Lung (tissue), 12 donors: Measurements from ENCODE around the gene MST1. TPM values are rescaled to one million over a fixed set of nuclear protein-coding genes. Genes with fewer than 3 reads are reported as not detected.

Experiments
- ATAC-seq: fragments of 200-7000 bp; cut with Tn5 transposase; one replicate; pipeline ENCODE4 v1.9.1; 2020; ENCODE audit warnings: moderate number of reproducible peaks; ENCODE audit not compliant: insufficient read depth, low FRiP score
- DNase-seq, 3 donors: peaks; one replicate each; pipeline ENCODE4 v3.0.0-alpha.2; 2013 to 2017
- H3K27ac ChIP-seq, 2 donors: one replicate each; pipeline ENCODE4 v1.5.1; 2013; ENCODE audit warnings: mild to moderate bottlenecking in 2 of 2, moderate library complexity in 2 of 2, control low read depth in 1 of 2, inconsistent platforms in 1 of 2, low read depth in 1 of 2, low read length in 1 of 2
- H3K27me3 ChIP-seq, 3 donors: one replicate each; pipeline ENCODE4 v1.5.1; 2013; ENCODE audit warnings: low read length in 2 of 3; ENCODE audit not compliant: control insufficient read depth in 3 of 3, insufficient read depth in 3 of 3
- H3K36me3 ChIP-seq, 4 donors: one replicate each; pipeline ENCODE4 v1.5.1; 2013; ENCODE audit warnings: low read length in 4 of 4, mild to moderate bottlenecking in 1 of 4, moderate library complexity in 1 of 4; ENCODE audit not compliant: control insufficient read depth in 4 of 4, insufficient read depth in 4 of 4
- H3K4me1 ChIP-seq, 5 donors: one replicate each; pipeline ENCODE4 v1.5.1; 2013; ENCODE audit warnings: low read length in 5 of 5, mild to moderate bottlenecking in 2 of 5, moderate library complexity in 1 of 5; ENCODE audit not compliant: control insufficient read depth in 5 of 5, insufficient read depth in 5 of 5
- H3K4me3 ChIP-seq: one replicate; pipeline ENCODE4 v1.5.1; 2013; ENCODE audit warnings: mild to moderate bottlenecking, control low read depth, moderate library complexity
- H3K9ac ChIP-seq, 2 donors: one replicate each; pipeline ENCODE4 v1.5.1; 2013; ENCODE audit warnings: low read length in 2 of 2, control low read depth in 1 of 2; ENCODE audit not compliant: insufficient read depth in 1 of 2
- H3K9me3 ChIP-seq, 4 donors: one replicate each; pipeline ENCODE4 v1.5.1; 2013; ENCODE audit warnings: low read length in 3 of 4, mild to moderate bottlenecking in 1 of 4, moderate library complexity in 1 of 4; ENCODE audit not compliant: control insufficient read depth in 4 of 4, insufficient read depth in 3 of 4
- CTCF ChIP-seq: IDR thresholded peaks from 2 replicates; pipeline ENCODE4 v1.5.1; 2012; ENCODE audit warnings: mild to moderate bottlenecking; ENCODE audit errors: control extremely low read depth, extremely low read depth
- WGBS, 2 donors: extraction: QIAGEN DNeasy Blood & Tissue Kit; methylation state at CpG; one replicate each; pipeline ENCODE4 v1.1.7; 2013; 5-methylcytosine and 5-hydroxymethylcytosine counted together
- polyA plus RNA-seq, 2 donors: library from polyadenylated mRNA; stranded (reverse); fragments of 200-250 nt; gene quantifications; one replicate each; pipeline ENCODE4 v1.2.1, GENCODE V29; 2013
- total RNA-seq, 2 donors: library from RNA; depleted of rRNA in 1 of 2; stranded (reverse); fragments of >200 nt in 1 of 2; gene quantifications; one replicate each; pipeline ENCODE4 v1.2.1, GENCODE V29; 2014 to 2021
- donor health status: control.
- donor health status: control.
- donor health status: Bipolar disorder and iron deficiency.
- donor health status: healthy.
- donor health status: DM: yes; HTN: yes; CAD: no.

The MST1 gene
- total and polyA plus RNA-seq, 4 donors, result 8.3 to 27.0 (median 17.2) TPM

- ATAC-seq (no peak), DNase-seq (no peak)
- H3K27ac ChIP-seq, result no peak overlapping the region
- TF ChIP-seq CTCF, result no peak
- no peak overlapping the region for H3K4me3 ChIP-seq
- H3K27me3 ChIP-seq, result no peaks in the 10 kb centered on the region
- WGBS, 2 donors, result 23 to 79% methylated on average over 1 of the region's 1 CpG
- peaks cover 0 to 8% (median 2%) of the 10 kb centered on the region in 5 donors for H3K4me1 ChIP-seq
- H3K36me3 ChIP-seq, result no peaks in the 10 kb centered on the region
- H3K9me3 ChIP-seq, result no peaks in the 10 kb centered on the region
- H3K9ac ChIP-seq, result no peak overlapping the region
Measured at GRCh38 chr3:49650177-49650576, 39.1 kb downstream of the MST1 start.

- TF ChIP-seq CTCF, result no peak
- Histone ChIP-seq H3K27ac (no peak overlapping the region), H3K36me3 (no peaks in the 10 kb centered on the region), H3K4me1 (peaks cover 0 to 8% (median 2%) of the 10 kb centered on the region in 5 donors), H3K9me3 (no peaks in the 10 kb centered on the region), H3K9ac (no peak overlapping the region), H3K27me3 (no peaks in the 10 kb centered on the region), H3K4me3 (no peak overlapping the region)
- ATAC-seq (no peak), DNase-seq (no peak)
- 96 to 98% methylated on average over 1 of the region's 1 CpG for WGBS, 2 donors
Measured at GRCh38 chr3:49649576-49649975, 39.7 kb downstream of the MST1 start.

- TF ChIP-seq CTCF, result no peak
- no peak overlapping the region for H3K9ac ChIP-seq
- H3K4me3 ChIP-seq, result no peak overlapping the region
- H3K9me3 ChIP-seq, result no peaks in the 10 kb centered on the region
- DNase-seq (no peak), ATAC-seq (no peak)
- H3K27me3 ChIP-seq, result no peaks in the 10 kb centered on the region
- H3K27ac ChIP-seq, result peak overlapping the region in 1 of 2 donors; percentile 54
- H3K36me3 ChIP-seq, result no peaks in the 10 kb centered on the region
- 85% methylated on average over 3 of the region's 3 CpGs for WGBS, 2 donors
- H3K4me1 ChIP-seq, result peaks cover 0 to 8% (median 2%) of the 10 kb centered on the region in 5 donors
Measured at GRCh38 chr3:49648354-49649019, 40.8 kb downstream of the MST1 start.

GRCh38 chr3:49647741-49648140 lies 41.5 kb downstream of the MST1 start:
- Histone ChIP-seq H3K9me3 (no peaks in the 10 kb centered on the region), H3K27ac (peak overlapping the region in 1 of 2 donors; percentile 54), H3K36me3 (no peaks in the 10 kb centered on the region), H3K9ac (no peak overlapping the region), H3K27me3 (no peaks in the 10 kb centered on the region), H3K4me3 (no peak overlapping the region), H3K4me1 (peaks cover 0 to 8% (median 2%) of the 10 kb centered on the region in 5 donors)
- WGBS, 2 donors, result 41 to 62% methylated on average over 2 of the region's 2 CpGs
- no peak for TF ChIP-seq CTCF
- ATAC-seq, result no peak
- DNase-seq, result peak in 2 of 3 donors; percentile 32 to 55
